Liver (tissue), 3 donors: Measurements from ENCODE around the gene ANKRD23.

Experiments
- CTCF ChIP-seq: fragments of 150-350 bp; IDR thresholded peaks from 2 replicates; pipeline ENCODE4 v1.5.1; 2017; ENCODE audit warnings: improper control_type of control experiment, low read depth, low read length; ENCODE audit not compliant: missing input control
- REST ChIP-seq: IDR thresholded peaks from 2 replicates; pipeline ENCODE4 v1.6.1; 2016; ENCODE audit warnings: antibody characterized with exemption, mild to moderate bottlenecking
- RXRA ChIP-seq, 2 donors: IDR thresholded peaks; 2 replicates each; pipeline ENCODE4 v1.6.1; 2017 to 2018; ENCODE audit warnings: antibody characterized with exemption in 2 of 2, mild to moderate bottlenecking in 1 of 2
- donor health status: healthy.
- donor health status: healthy.

GRCh38 chr2:96864343-96865091 lies 20.7 kb upstream of the ANKRD23 start:
- TF ChIP-seq RXRA (IDR thresholded peaks at IDR 0.05) (no peak), CTCF (no peak), REST (no peak)
